BE2C (cell line): ENCODE data around the gene CHCHD1.
"Not testable (repeated sequence)": the region's sequence is repeated elsewhere in the genome, so short reads cannot be mapped to it uniquely, and the experiment has no call there.

Experiments
- DNase-seq: peaks from one replicate; pipeline ENCODE4 v3.0.0-alpha.2; 2020
- H3K27me3 ChIP-seq: fragments of 250-450 bp; sonication (Bioruptor Pico); 2 replicates; pipeline ENCODE4 v1.5.1; 2020; ENCODE audit warnings: mild to moderate bottlenecking
- H3K36me3 ChIP-seq: fragments of 250-450 bp; sonication (Bioruptor Pico); 2 replicates; pipeline ENCODE4 v1.5.1; 2020; ENCODE audit warnings: mild to moderate bottlenecking
- H3K4me1 ChIP-seq: fragments of 250-450 bp; sonication (Bioruptor Pico); 2 replicates; pipeline ENCODE4 v1.5.1; 2020
- H3K4me3 ChIP-seq: 2 replicates; pipeline ENCODE4 v1.5.1; 2011; ENCODE audit warnings: low read depth, low read length
- H3K9me3 ChIP-seq: fragments of 250-450 bp; sonication (Bioruptor Pico); 2 replicates; pipeline ENCODE4 v1.5.1; 2020
- CTCF ChIP-seq: IDR thresholded peaks from 2 replicates; pipeline ENCODE4 v1.5.1; 2012; ENCODE audit warnings: mild to moderate bottlenecking, low read depth, low read length

The CHCHD1 gene

DNA sequence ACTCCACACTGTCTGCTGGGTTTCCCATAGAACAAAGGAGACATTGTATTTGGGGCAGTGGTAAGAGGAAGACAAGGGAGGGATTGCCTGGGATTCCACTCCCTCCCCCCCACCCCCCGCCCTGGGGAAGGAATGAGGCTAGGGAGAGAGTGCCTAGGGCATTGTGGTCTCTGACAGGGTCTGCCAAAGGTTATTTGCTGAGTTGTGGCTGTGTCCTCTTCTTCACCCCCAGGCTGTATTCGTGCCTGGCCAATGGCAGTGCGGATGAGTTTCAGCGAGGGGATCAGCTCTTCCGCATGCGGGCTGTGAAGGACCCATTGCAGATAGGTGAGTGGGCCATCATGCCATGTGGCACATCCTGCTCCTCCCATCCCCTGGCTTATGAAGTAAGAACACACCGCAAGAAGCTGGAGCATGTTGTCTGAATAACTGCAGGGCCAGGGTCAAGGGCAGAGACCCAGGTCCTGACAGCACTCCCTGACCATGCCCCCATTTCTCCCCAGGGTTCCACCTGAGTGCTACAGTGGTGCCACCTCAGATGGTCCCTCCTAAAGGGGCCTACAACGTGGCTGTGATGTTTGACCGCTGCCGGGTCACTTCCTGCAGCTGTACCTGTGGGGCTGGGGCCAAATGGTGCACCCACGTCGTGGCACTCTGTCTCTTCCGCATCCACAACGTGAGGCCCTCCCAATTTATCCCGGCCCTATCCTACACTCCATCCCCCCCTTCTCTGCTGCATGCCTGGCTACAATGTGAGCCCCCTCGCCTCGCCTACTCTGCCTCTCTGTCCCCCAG lies 7.2 kb downstream of the CHCHD1 start:
- no peak overlapping the region for H3K4me3 ChIP-seq
- H3K4me1 ChIP-seq = no peaks in the 10 kb centered on the region
- no peaks in the 10 kb centered on the region for H3K9me3 ChIP-seq
- DNase-seq = no peak
- TF ChIP-seq CTCF = no peak
- H3K27me3 ChIP-seq = no peaks in the 10 kb centered on the region
- peaks cover 10% of the 10 kb centered on the region; the same call in 1 of the 2 replicates for H3K36me3 ChIP-seq

DNA sequence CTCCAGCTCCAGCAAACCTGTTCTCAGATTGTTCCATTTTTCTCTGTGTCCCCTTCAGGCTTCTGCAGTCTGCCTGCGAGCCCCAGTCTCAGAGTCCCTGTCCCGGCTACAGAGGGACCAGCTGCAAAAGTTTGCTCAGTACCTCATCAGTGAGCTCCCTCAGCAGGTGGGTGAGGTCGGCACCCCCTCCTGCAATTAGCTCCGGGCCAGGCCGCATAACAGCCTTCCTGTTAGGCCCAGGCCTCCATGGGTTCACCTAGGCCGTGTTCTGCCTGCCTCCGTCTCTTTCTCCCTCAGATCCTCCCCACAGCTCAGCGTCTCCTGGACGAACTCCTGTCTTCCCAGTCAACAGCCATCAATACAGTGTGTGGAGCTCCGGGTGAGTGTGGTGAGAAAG lies 7.8 kb downstream of the CHCHD1 start:
- no peak for TF ChIP-seq CTCF
- no peaks in the 10 kb centered on the region for H3K27me3 ChIP-seq
- no peak overlapping the region for H3K4me3 ChIP-seq
- DNase-seq = no peak
- H3K4me1 ChIP-seq = no peaks in the 10 kb centered on the region
- peaks cover 10% of the 10 kb centered on the region; the same call in 1 of the 2 replicates for H3K36me3 ChIP-seq
- no peaks in the 10 kb centered on the region for H3K9me3 ChIP-seq

DNA sequence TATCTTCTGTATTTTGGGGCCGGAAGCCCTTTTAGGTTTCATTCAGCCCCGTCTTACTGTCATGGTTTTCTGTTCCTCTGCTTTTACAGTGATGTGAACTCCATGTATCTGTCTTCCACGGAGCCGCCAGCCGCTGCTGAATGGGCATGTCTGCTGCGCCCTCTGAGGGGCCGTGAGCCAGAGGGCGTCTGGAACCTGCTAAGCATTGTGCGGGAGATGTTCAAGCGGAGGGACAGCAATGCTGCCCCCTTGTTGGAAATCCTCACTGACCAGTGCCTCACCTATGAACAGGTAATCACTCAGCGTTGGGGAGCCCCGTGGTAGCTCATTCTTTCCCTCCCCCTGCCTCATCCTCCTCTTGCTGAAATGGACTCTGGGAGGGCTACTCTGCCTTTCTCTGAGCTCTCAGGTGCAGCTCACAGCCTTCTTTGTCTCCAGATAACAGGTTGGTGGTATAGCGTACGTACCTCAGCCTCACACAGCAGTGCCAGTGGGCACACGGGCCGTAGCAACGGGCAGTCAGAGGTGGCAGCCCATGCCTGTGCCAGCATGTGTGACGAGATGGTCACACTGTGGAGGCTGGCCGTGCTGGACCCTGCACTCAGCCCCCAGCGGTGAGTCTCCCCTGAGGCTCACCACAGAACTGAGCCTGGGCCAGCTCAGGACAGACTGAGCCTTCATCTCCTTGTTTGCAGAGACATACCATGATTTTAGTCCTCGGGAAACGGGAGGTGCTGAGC lies 9.2 kb downstream of the CHCHD1 start:
- Histone ChIP-seq H3K27me3 (no peaks in the 10 kb centered on the region), H3K36me3 (peaks cover 10% of the 10 kb centered on the region; the same call in 1 of the 2 replicates)
- no peak for TF ChIP-seq CTCF

DNA sequence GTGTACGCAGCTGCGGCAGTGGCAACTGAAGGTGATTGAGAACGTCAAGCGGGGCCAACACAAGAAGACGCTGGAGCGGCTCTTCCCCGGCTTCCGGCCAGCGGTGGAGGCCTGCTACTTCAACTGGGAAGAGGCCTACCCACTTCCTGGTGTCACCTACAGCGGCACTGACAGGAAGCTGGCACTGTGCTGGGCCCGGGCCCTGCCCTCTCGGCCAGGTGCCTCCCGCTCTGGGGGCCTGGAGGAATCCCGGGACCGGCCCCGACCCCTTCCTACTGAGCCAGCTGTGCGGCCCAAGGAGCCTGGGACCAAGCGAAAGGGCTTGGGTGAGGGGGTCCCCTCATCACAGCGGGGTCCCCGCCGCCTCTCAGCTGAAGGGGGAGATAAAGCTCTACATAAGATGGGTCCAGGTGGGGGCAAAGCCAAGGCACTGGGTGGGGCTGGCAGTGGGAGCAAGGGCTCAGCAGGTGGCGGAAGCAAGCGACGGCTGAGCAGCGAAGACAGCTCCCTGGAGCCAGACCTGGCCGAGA lies 10.1 kb downstream of the CHCHD1 start:
- Histone ChIP-seq H3K27me3 (no peaks in the 10 kb centered on the region), H3K9me3 (no peaks in the 10 kb centered on the region), H3K4me1 (no peaks in the 10 kb centered on the region), H3K36me3 (peaks cover 10% of the 10 kb centered on the region; the same call in 1 of the 2 replicates), H3K4me3 (no peak overlapping the region)
- DNase-seq = no peak
- TF ChIP-seq CTCF = no peak

More for the DNA sequence above, 9.2 kb downstream of the CHCHD1 start:
- no peak for DNase-seq
- no peaks in the 10 kb centered on the region for H3K9me3 ChIP-seq
- no peak overlapping the region for H3K4me3 ChIP-seq
- H3K4me1 ChIP-seq = no peaks in the 10 kb centered on the region

- no peaks in the 10 kb centered on the region for H3K27me3 ChIP-seq
- TF ChIP-seq CTCF = no peak
- H3K9me3 ChIP-seq = no peaks in the 10 kb centered on the region
- H3K36me3 ChIP-seq = peaks cover 10% of the 10 kb centered on the region
- no peak overlapping the region for H3K4me3 ChIP-seq
- H3K4me1 ChIP-seq = no peaks in the 10 kb centered on the region
- no peak for DNase-seq
These were observed 11.6 kb downstream of the CHCHD1 start for GRCh38 chr10:73793456-73793855.

DNA sequence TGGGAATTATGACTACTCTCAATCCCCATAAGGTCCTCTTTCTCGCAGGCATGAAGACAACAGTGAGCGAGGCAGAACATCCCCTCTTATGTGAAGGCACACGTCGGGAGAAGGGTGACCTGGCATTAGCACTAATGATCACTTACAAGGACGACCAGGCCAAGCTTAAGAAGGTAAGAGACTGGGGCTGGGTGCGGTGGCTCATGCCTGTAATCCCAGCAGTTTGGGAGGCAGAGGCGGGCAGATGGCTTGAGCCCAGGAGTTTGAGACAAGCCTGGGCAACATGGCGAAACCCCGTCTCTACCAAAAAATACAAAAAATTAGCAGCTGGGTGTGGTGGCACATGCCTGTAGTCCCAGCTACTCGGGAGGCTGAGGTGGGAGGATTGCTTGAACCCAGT lies 13.6 kb downstream of the CHCHD1 start:
- not testable (repeated sequence) for H3K36me3 ChIP-seq, H3K9me3 ChIP-seq, DNase-seq, H3K4me3 ChIP-seq, H3K4me1 ChIP-seq, H3K27me3 ChIP-seq

- H3K27me3 ChIP-seq, H3K4me1 ChIP-seq, H3K9me3 ChIP-seq, DNase-seq, H3K4me3 ChIP-seq, H3K36me3 ChIP-seq: not testable (repeated sequence)
These were observed 14.2 kb downstream of the CHCHD1 start for GRCh38 chr10:73796035-73796434.
